Calu3 (cell line): Measurements from ENCODE around the gene C1QL2. TPM values are rescaled to one million over a fixed set of nuclear protein-coding genes. Genes with fewer than 3 reads are reported as not detected.

Experiments
- BruUV-seq: library from RNA; stranded (reverse); fragments of 400-500 nt; replicated peaks from 2 replicates; lab custom pipeline; 2021; lab: Mats Ljungman, UMichigan
- CTCF ChIA-PET: fragments of 300-600 bp; sonication (Branson Sonifier 250); formaldehyde crosslinking; loops from one replicate; lab custom pipeline; 2022; ENCODE audit warnings: antibody characterized with exemption; lab: Charles Lee
- DNase-seq: peaks from one replicate; pipeline ENCODE4 v3.0.0; 2022
- H3K27ac Mint-ChIP-seq: one replicate; pipeline ENCODE4 v1.8.0; 2022; ENCODE audit warnings: mixed read lengths; ENCODE audit not compliant: unreplicated experiment
- H3K27me3 Mint-ChIP-seq: one replicate; pipeline ENCODE4 v1.8.0; 2022; ENCODE audit warnings: mixed read lengths; ENCODE audit not compliant: unreplicated experiment
- H3K36me3 Mint-ChIP-seq: one replicate; pipeline ENCODE4 v1.8.0; 2022; ENCODE audit warnings: mild to moderate bottlenecking, moderate library complexity, mixed read lengths; ENCODE audit not compliant: insufficient read depth, unreplicated experiment
- H3K4me1 Mint-ChIP-seq: one replicate; pipeline ENCODE4 v1.8.0; 2022; ENCODE audit warnings: mild to moderate bottlenecking, low read depth, mixed read lengths; ENCODE audit not compliant: unreplicated experiment
- H3K4me3 Mint-ChIP-seq: one replicate; pipeline ENCODE4 v1.8.0; 2022; ENCODE audit warnings: mild to moderate bottlenecking, low read depth, moderate library complexity, mixed read lengths; ENCODE audit not compliant: unreplicated experiment
- H3K9me3 Mint-ChIP-seq: one replicate; pipeline ENCODE4 v1.8.0; 2022; ENCODE audit warnings: low read depth, mixed read lengths; ENCODE audit not compliant: unreplicated experiment
- CTCF ChIP-seq: fragments of 200-600 bp; IDR thresholded peaks from one replicate; pipeline ENCODE4 v1.8.0; 2022; ENCODE audit warnings: antibody characterized with exemption; ENCODE audit not compliant: unreplicated experiment
- intact Hi-C: fragments of 100-400 bp; cut with micrococcal nuclease; formaldehyde crosslinking; loops from one replicate; pipeline ENCODE4 v1.10.0; 2022; ENCODE audit not compliant: unreplicated experiment
- total RNA-seq: library from RNA; stranded (reverse); gene quantifications from 2 replicates; pipeline ENCODE4 v1.2.3, GENCODE V29; 2022

Gene C1QL2
- total RNA-seq, 1 experiment from 2014 or later = not detected

- no peak for TF ChIP-seq CTCF
- Mint-ChIP-seq H3K9me3 (no peaks in the 10 kb centered on the region), H3K4me3 (no peak overlapping the region), H3K27me3 (peaks cover 20% of the 10 kb centered on the region), H3K27ac (no peak overlapping the region), H3K36me3 (no peaks in the 10 kb centered on the region), H3K4me1 (peaks cover 30% of the 10 kb centered on the region)
- no TSS peak for BruUV-seq
- intact Hi-C loops = no loop called here
- no peak for DNase-seq
- CTCF ChIA-PET = no interaction called here
Measured at GRCh38 chr2:119195001-119195400, 36.5 kb upstream of the C1QL2 start.

- TF ChIP-seq CTCF = no peak
- BruUV-seq = no TSS peak
Measured at GRCh38 chr2:119192893-119193292, 34.3 kb upstream of the C1QL2 start.

GRCh38 chr2:119190321-119191111, 32.0 kb upstream of the C1QL2 start:
- no TSS peak for BruUV-seq
- CTCF ChIA-PET = interaction anchor here (0.8 kb wide), 1 partner anchor 282 kb away, joined by 3 read pairs; no protein-coding TSS in a partner anchor
- H3K4me3 Mint-ChIP-seq = no peak overlapping the region
- no peaks in the 10 kb centered on the region for H3K9me3 Mint-ChIP-seq
- intact Hi-C loops = no loop called here
- peaks cover 10% of the 10 kb centered on the region for H3K27me3 Mint-ChIP-seq
- no peak for TF ChIP-seq CTCF
- H3K27ac Mint-ChIP-seq = no peak overlapping the region
- DNase-seq = no peak
- H3K4me1 Mint-ChIP-seq = peaks cover 7% of the 10 kb centered on the region
- H3K36me3 Mint-ChIP-seq = no peaks in the 10 kb centered on the region

More at GRCh38 chr2:119192893-119193292, 34.3 kb upstream of the C1QL2 start:
- no peak overlapping the region for H3K4me3 Mint-ChIP-seq
- no peaks in the 10 kb centered on the region for H3K36me3 Mint-ChIP-seq
- intact Hi-C loops = no loop called here
- peaks cover 20% of the 10 kb centered on the region for H3K27me3 Mint-ChIP-seq
- peaks cover 18% of the 10 kb centered on the region for H3K4me1 Mint-ChIP-seq
- CTCF ChIA-PET = no interaction called here
- no peak for DNase-seq
- H3K9me3 Mint-ChIP-seq = no peaks in the 10 kb centered on the region
- no peak overlapping the region for H3K27ac Mint-ChIP-seq

GRCh38 chr2:119184512-119184911, 26.0 kb upstream of the C1QL2 start:
- CTCF ChIA-PET = no interaction called here
- intact Hi-C loops = no loop called here
- no peak for TF ChIP-seq CTCF
- Mint-ChIP-seq H3K9me3 (no peaks in the 10 kb centered on the region), H3K27ac (no peak overlapping the region), H3K4me1 (peaks cover 1% of the 10 kb centered on the region), H3K4me3 (no peak overlapping the region), H3K27me3 (no peaks in the 10 kb centered on the region), H3K36me3 (no peaks in the 10 kb centered on the region)
- BruUV-seq = no TSS peak
- DNase-seq = no peak
